Activated B cell treated with CpG ODN at 0.5 μM for 24 hours (primary cell): Measurements from ENCODE around the gene RPL9. TPM values are rescaled to one million over a fixed set of nuclear protein-coding genes. Genes with fewer than 3 reads are reported as not detected.
"Not testable (repeated sequence)": the region's sequence is repeated elsewhere in the genome, so short reads cannot be mapped to it uniquely, and the experiment has no call there.

Source experiments
- ATAC-seq: fragments of 200-7000 bp; cut with Tn5 transposase; one replicate; pipeline ENCODE4 v1.10.0; 2021; ENCODE audit warnings: low read depth, mild to moderate bottlenecking, moderate library complexity
- CTCF ChIA-PET: fragments of 350-600 bp; sonication (Branson Sonifier 250); formaldehyde crosslinking; loops from one replicate; lab custom pipeline; 2021; ENCODE audit warnings: antibody characterized with exemption; lab: Charles Lee
- POLR2A ChIA-PET: fragments of 350-600 bp; sonication (Branson Sonifier 250); formaldehyde crosslinking; loops from one replicate; lab custom pipeline; 2021; ENCODE audit warnings: antibody characterized with exemption; lab: Charles Lee
- DNase-seq: peaks from one replicate; pipeline ENCODE4 v3.0.0; 2022
- H3K27ac Mint-ChIP-seq: one replicate; pipeline ENCODE4 v1.8.0; 2020; ENCODE audit warnings: mixed read lengths
- H3K27me3 Mint-ChIP-seq: one replicate; pipeline ENCODE4 v1.8.0; 2021; ENCODE audit warnings: mixed read lengths
- H3K36me3 Mint-ChIP-seq: one replicate; pipeline ENCODE4 v1.8.0; 2021; ENCODE audit warnings: low read depth, mixed read lengths
- H3K4me1 Mint-ChIP-seq: one replicate; pipeline ENCODE4 v1.8.0; 2021; ENCODE audit warnings: mixed read lengths
- H3K4me3 Mint-ChIP-seq: one replicate; pipeline ENCODE4 v1.8.0; 2020; ENCODE audit warnings: mild to moderate bottlenecking, mixed read lengths
- H3K9me3 Mint-ChIP-seq: one replicate; pipeline ENCODE4 v1.8.0; 2020; ENCODE audit warnings: mixed read lengths
- intact Hi-C: fragments of 100-400 bp; cut with micrococcal nuclease; formaldehyde crosslinking; loops from one replicate; pipeline ENCODE4 v1.15.1; 2024
- total RNA-seq: library from RNA; stranded (reverse); gene quantifications from 2 replicates; pipeline ENCODE4 v1.2.3, GENCODE V29; 2022
- TF ChIP-seq, protein P1 (sequence below): fragments of 200-600 bp; IDR thresholded peaks from one replicate; pipeline ENCODE4 v1.8.0; 2022; ENCODE audit warnings: antibody characterized with exemption, mild to moderate bottlenecking

RPL9 gene
- total RNA-seq, 1 donor from 2014 or later: 2,632 TPM

DNA sequence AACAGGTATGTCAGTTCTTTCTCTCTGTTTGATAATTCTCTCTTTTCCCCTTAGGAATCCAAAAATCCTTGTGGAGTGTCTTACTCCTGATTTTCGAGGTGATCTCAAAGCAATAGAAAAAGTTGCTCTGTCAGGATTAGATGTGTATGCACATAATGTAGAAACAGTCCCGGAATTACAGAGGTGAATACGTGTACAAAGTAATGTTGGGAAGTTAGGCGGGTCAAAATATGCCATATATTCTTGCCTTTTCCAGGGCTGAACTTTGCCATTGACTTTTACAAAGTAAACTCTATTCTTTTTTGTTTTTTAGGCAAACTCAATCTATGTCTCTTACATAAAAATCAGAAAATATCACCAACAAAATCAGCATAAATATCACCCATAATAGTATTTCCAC, 8.7 kb upstream of the RPL9 start:
- no peak for ATAC-seq
- Mint-ChIP-seq H3K9me3 (no peaks in the 10 kb centered on the region), H3K27ac (no peak overlapping the region), H3K4me1 (peaks cover 8% of the 10 kb centered on the region), H3K36me3 (peaks cover 41% of the 10 kb centered on the region), H3K27me3 (no peaks in the 10 kb centered on the region), H3K4me3 (no peak overlapping the region)
- intact Hi-C loops: loop anchor here (5.0 to 10.0 kb wide), 2 partner anchors 295 to 407 kb away; no protein-coding TSS in a partner anchor
- DNase-seq: no peak
- TF ChIP-seq, protein P1, sequence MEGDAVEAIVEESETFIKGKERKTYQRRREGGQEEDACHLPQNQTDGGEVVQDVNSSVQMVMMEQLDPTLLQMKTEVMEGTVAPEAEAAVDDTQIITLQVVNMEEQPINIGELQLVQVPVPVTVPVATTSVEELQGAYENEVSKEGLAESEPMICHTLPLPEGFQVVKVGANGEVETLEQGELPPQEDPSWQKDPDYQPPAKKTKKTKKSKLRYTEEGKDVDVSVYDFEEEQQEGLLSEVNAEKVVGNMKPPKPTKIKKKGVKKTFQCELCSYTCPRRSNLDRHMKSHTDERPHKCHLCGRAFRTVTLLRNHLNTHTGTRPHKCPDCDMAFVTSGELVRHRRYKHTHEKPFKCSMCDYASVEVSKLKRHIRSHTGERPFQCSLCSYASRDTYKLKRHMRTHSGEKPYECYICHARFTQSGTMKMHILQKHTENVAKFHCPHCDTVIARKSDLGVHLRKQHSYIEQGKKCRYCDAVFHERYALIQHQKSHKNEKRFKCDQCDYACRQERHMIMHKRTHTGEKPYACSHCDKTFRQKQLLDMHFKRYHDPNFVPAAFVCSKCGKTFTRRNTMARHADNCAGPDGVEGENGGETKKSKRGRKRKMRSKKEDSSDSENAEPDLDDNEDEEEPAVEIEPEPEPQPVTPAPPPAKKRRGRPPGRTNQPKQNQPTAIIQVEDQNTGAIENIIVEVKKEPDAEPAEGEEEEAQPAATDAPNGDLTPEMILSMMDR: no peak
- POLR2A ChIA-PET: no interaction called here
- CTCF ChIA-PET: no interaction called here

GRCh38 chr4:39466747-39467146, 8.0 kb upstream of the RPL9 start:
- Mint-ChIP-seq H3K27me3 (no peaks in the 10 kb centered on the region), H3K9me3 (no peaks in the 10 kb centered on the region), H3K4me1 (peaks cover 8% of the 10 kb centered on the region), H3K36me3 (peaks cover 37% of the 10 kb centered on the region), H3K27ac (no peak overlapping the region), H3K4me3 (no peak overlapping the region)
- intact Hi-C loops: loop anchor here (5.0 to 10.0 kb wide), 2 partner anchors 296 to 408 kb away; no protein-coding TSS in a partner anchor
- CTCF ChIA-PET: interaction anchor here (0.6 to 1.2 kb wide), 2 partner anchors 11 to 76 kb away, joined by 3 to 5 read pairs; no protein-coding TSS in a partner anchor
- POLR2A ChIA-PET: interaction anchor here (0.5 to 1.1 kb wide), 2 partner anchors 112 to 172 kb away, joined by 3 read pairs; partner anchors contain the start of gene SMIM14
- DNase-seq (no peak), ATAC-seq (no peak)
- TF ChIP-seq, protein P1: no peak

GRCh38 chr4:39464886-39465501, 6.3 kb upstream of the RPL9 start:
- DNase-seq: no peak
- peaks cover 8% of the 10 kb centered on the region for H3K4me1 Mint-ChIP-seq
- ChIA-PET POLR2A (no interaction called here), CTCF (no interaction called here)
- no peaks in the 10 kb centered on the region for H3K27me3 Mint-ChIP-seq
- no peak overlapping the region for H3K27ac Mint-ChIP-seq
- TF ChIP-seq, protein P1: no peak
- ATAC-seq: no peak
- H3K9me3 Mint-ChIP-seq: no peaks in the 10 kb centered on the region
- intact Hi-C loops: loop anchor here (5.0 to 10.0 kb wide), 2 partner anchors 297 to 410 kb away; no protein-coding TSS in a partner anchor
- H3K4me3 Mint-ChIP-seq: no peak overlapping the region
- peaks cover 34% of the 10 kb centered on the region for H3K36me3 Mint-ChIP-seq

DNA sequence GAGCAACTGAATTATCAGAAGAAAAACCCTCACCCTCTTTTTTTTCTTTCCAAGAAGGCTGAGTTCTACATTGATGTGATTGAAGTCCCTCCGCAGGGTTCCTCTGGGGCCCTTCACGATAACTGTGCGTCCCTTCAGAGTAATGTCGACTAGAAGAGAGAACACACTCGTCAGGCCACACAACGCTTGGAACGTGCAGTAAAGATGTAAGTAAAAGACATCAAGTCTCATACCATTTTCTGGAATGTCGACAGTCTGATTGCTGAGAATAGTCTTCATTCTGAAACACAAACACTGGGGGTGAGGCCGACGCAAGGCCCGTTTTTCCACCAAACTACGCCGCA, 589 bp downstream of the RPL9 start:
- H3K36me3 Mint-ChIP-seq: peaks cover 66% of the 10 kb centered on the region
- ChIA-PET POLR2A (interaction anchor here (0.5 to 5.6 kb wide), 23 partner anchors 8 to 859 kb away, joined by 3 to 94 read pairs (median 4); partner anchors contain the start of genes RFC1, SMIM14, UGDH and WDR19), CTCF (interaction anchor here (1.1 to 2.2 kb wide), 3 partner anchors 10 to 520 kb away, joined by 3 to 9 read pairs (median 8); no protein-coding TSS in a partner anchor)
- H3K27me3 Mint-ChIP-seq, H3K9me3 Mint-ChIP-seq, DNase-seq: not testable (repeated sequence)
- H3K27ac Mint-ChIP-seq: peak overlapping the region; percentile 98
- intact Hi-C loops: loop anchor here (1.0 to 10.0 kb wide), 10 partner anchors 11 to 847 kb away; partner anchors contain the start of genes KLF3, N4BP2, PDS5A and SMIM14
- peaks cover 36% of the 10 kb centered on the region for H3K4me1 Mint-ChIP-seq
- H3K4me3 Mint-ChIP-seq: peak overlapping the region; percentile 97
- peak; percentile 3 for ATAC-seq

DNA sequence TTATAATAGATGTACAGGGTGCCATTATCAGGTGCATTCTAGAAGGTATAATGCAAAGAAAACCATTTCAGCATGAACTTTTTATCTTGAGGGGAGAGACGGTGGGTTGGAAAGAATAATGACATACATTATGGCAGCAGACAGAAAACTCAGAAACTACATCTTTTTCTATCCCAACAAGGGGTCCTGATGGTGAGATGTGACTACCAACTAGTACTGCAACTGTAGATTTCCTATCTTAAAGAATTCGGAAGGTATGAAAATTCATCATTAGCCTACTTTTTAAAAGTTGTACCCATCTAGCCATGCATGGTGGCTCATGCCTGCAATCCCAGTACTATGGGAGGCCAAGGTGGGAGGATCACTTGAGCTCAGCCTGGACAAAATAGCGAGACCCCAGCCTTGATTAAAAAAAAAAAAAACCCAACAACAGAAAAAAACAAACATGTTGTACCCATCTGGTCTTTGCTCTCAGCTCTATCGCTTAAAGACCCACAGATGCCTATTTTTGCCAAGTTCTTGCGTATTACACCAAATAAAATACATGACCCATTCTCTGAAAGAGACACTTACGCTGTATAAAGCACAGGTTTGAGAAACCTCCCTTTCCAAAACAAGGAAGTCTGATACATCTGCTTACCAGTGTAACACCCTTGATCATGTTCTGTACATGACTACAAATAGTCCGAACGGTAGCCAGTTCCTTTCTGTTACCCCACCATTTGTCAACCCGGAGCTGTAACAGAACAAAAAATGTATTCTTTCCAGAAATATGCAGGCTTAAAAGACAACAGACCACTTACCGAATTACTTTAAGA, 1.6 kb downstream of the RPL9 start:
- Mint-ChIP-seq H3K27me3 (no peaks in the 10 kb centered on the region), H3K4me3 (peak overlapping the region; percentile 97), H3K4me1 (peaks cover 36% of the 10 kb centered on the region), H3K36me3 (peaks cover 74% of the 10 kb centered on the region), H3K9me3 (no peaks in the 10 kb centered on the region), H3K27ac (peak overlapping the region; percentile 98)
- ATAC-seq (no peak), DNase-seq (no peak)
- ChIA-PET POLR2A (interaction anchor here (0.6 to 5.6 kb wide), 7 partner anchors 10 to 241 kb away, joined by 3 to 94 read pairs (median 23); partner anchors contain the start of genes RFC1 and SMIM14), CTCF (interaction anchor here (0.6 to 2.2 kb wide), 5 partner anchors 9 to 696 kb away, joined by 3 to 9 read pairs (median 6); no protein-coding TSS in a partner anchor)
- TF ChIP-seq, protein P1: no peak
- intact Hi-C loops: loop anchor here (5.0 to 10.0 kb wide), 4 partner anchors 415 to 848 kb away; partner anchors contain the start of genes KLF3 and N4BP2
